Hepatocyte (in vitro differentiated cells): ENCODE data around the gene NAXD. TPM values are rescaled to one million over a fixed set of nuclear protein-coding genes. Genes with fewer than 3 reads are reported as not detected.
A peak's percentile ranks its signal among the peaks of the same experiment; 100 is the strongest.

Source experiments
- DNase-seq: peaks from one replicate; pipeline ENCODE4 v3.0.0-alpha.2; 2016; ENCODE audit warnings: low spot score
- H2AFZ ChIP-seq: fragments of 200-600 bp; sonication (generic); 2 replicates; pipeline ENCODE4 v1.6.0; 2016; ENCODE audit warnings: antibody characterized with exemption, mild to moderate bottlenecking
- H3K27ac ChIP-seq: fragments of 200-600 bp; sonication (generic); 2 replicates; pipeline ENCODE4 v1.5.1; 2016; ENCODE audit warnings: mild to moderate bottlenecking
- H3K27me3 ChIP-seq: fragments of 200-600 bp; sonication (generic); 2 replicates; pipeline ENCODE4 v1.6.1; 2016
- H3K36me3 ChIP-seq: fragments of 200-600 bp; sonication (generic); replicated peaks from 2 replicates; pipeline ENCODE4 v1.5.1; 2016; ENCODE audit warnings: low read depth; ENCODE audit not compliant: insufficient read depth
- H3K4me1 ChIP-seq: fragments of 200-600 bp; sonication (generic); 2 replicates; pipeline ENCODE4 v1.5.1; 2016; ENCODE audit warnings: mild to moderate bottlenecking, moderate library complexity; ENCODE audit not compliant: insufficient read depth
- H3K4me2 ChIP-seq: fragments of 200-600 bp; sonication (generic); 2 replicates; pipeline ENCODE4 v1.6.0; 2016
- H3K4me3 ChIP-seq: fragments of 200-600 bp; sonication (generic); 2 replicates; pipeline ENCODE4 v1.5.1; 2016; ENCODE audit warnings: mild to moderate bottlenecking
- H3K79me2 ChIP-seq: fragments of 200-600 bp; sonication (generic); 2 replicates; pipeline ENCODE4 v1.6.0; 2017; ENCODE audit warnings: mild to moderate bottlenecking
- H3K9me2 ChIP-seq: fragments of 200-600 bp; sonication (generic); replicated peaks from 2 replicates; pipeline ENCODE4 v1.6.0; 2017; ENCODE audit warnings: mild to moderate bottlenecking; ENCODE audit not compliant: insufficient read depth
- H3K9me3 ChIP-seq: fragments of 200-600 bp; sonication (generic); 2 replicates; pipeline ENCODE4 v1.5.1; 2016; ENCODE audit warnings: low read depth, mild to moderate bottlenecking
- H4K20me1 ChIP-seq: fragments of 200-600 bp; sonication (generic); 2 replicates; pipeline ENCODE4 v1.6.0; 2016; ENCODE audit warnings: mild to moderate bottlenecking; ENCODE audit not compliant: insufficient read depth, poor library complexity, severe bottlenecking
- EZH2 ChIP-seq: fragments of 200-600 bp; sonication (generic); IDR thresholded peaks from 2 replicates; pipeline ENCODE4 v1.6.1; 2016; ENCODE audit warnings: antibody characterized with exemption, mild to moderate bottlenecking, borderline replicate concordance
- EZH2phosphoT487 ChIP-seq: fragments of 200-600 bp; sonication (generic); IDR thresholded peaks from one replicate; pipeline ENCODE4 v1.6.1; 2018; ENCODE audit warnings: antibody characterized with exemption, mild to moderate bottlenecking, low read depth, moderate library complexity; ENCODE audit not compliant: unreplicated experiment, severe bottlenecking
- WGBS: methylation state at CpG from one replicate; pipeline ENCODE4 v1.1.6; 2016; ENCODE audit warnings: low lambda C conversion rate; ENCODE audit errors: missing lambda C conversion rate; 5-methylcytosine and 5-hydroxymethylcytosine counted together
- polyA plus RNA-seq: library from polyadenylated mRNA; unstranded; fragments of >200 nt; fragmentation: Nextera tagmentation; extraction: Ambion mirVana; gene quantifications from 2 replicates; pipeline ENCODE4 v1.2.1, GENCODE V29; 2016
- total RNA-seq: library from RNA; depleted of rRNA; stranded (reverse); fragments of >200 nt; gene quantifications from 2 replicates; pipeline ENCODE4 v1.2.3, GENCODE V29; 2014
- TF ChIP-seq, protein P1 (sequence below): fragments of 200-600 bp; sonication (generic); IDR thresholded peaks from 2 replicates; pipeline ENCODE4 v1.5.1; 2016; ENCODE audit warnings: antibody characterized with exemption, mild to moderate bottlenecking; ENCODE audit not compliant: poor library complexity

The NAXD gene
- total and polyA plus RNA-seq, 2 experiments from 2014 or later = 30.9 to 34.5 TPM

DNA sequence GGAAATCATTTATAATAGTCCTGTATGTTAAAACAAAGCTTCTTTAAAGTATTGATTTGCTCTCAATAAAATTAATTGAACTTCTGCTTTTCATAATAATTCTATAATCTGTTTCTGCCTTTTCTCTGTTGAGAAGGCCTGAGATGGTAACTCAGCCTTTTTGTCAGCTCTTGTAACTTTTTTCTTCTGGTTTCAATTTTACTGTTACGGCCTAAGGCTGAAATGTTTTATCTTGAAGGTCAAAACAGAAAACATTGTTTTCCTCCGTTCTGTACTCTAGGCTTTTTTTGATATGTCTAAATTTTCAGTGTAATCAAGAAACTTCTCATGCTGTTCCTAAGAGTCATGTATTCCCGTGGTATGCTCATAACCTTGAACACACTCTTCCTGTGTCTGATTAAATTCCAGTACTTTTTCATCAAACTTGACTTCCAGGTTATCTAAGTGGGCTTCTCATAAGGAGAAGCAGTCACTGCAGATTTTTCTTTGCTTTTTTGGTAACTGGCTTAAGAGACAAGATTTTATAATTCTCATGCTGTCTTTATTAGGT lies 7.6 kb upstream of the NAXD start:
- Histone ChIP-seq H3K9me2 (no peaks in the 10 kb centered on the region), H2AFZ (no peak overlapping the region), H3K79me2 (no peaks in the 10 kb centered on the region), H3K36me3 (no peaks in the 10 kb centered on the region), H3K27ac (no peak overlapping the region), H3K4me2 (no peak overlapping the region), H3K4me3 (no peak overlapping the region), H4K20me1 (no peaks in the 10 kb centered on the region), H3K9me3 (no peaks in the 10 kb centered on the region), H3K4me1 (no peaks in the 10 kb centered on the region), H3K27me3 (no peaks in the 10 kb centered on the region)
- DNase-seq = no peak
- WGBS = 81% methylated on average over 3 of the region's 3 CpGs
- no peak for TF ChIP-seq EZH2
- TF ChIP-seq EZH2phosphoT487 = no peak
- TF ChIP-seq, protein P1, sequence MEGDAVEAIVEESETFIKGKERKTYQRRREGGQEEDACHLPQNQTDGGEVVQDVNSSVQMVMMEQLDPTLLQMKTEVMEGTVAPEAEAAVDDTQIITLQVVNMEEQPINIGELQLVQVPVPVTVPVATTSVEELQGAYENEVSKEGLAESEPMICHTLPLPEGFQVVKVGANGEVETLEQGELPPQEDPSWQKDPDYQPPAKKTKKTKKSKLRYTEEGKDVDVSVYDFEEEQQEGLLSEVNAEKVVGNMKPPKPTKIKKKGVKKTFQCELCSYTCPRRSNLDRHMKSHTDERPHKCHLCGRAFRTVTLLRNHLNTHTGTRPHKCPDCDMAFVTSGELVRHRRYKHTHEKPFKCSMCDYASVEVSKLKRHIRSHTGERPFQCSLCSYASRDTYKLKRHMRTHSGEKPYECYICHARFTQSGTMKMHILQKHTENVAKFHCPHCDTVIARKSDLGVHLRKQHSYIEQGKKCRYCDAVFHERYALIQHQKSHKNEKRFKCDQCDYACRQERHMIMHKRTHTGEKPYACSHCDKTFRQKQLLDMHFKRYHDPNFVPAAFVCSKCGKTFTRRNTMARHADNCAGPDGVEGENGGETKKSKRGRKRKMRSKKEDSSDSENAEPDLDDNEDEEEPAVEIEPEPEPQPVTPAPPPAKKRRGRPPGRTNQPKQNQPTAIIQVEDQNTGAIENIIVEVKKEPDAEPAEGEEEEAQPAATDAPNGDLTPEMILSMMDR = no peak

DNA sequence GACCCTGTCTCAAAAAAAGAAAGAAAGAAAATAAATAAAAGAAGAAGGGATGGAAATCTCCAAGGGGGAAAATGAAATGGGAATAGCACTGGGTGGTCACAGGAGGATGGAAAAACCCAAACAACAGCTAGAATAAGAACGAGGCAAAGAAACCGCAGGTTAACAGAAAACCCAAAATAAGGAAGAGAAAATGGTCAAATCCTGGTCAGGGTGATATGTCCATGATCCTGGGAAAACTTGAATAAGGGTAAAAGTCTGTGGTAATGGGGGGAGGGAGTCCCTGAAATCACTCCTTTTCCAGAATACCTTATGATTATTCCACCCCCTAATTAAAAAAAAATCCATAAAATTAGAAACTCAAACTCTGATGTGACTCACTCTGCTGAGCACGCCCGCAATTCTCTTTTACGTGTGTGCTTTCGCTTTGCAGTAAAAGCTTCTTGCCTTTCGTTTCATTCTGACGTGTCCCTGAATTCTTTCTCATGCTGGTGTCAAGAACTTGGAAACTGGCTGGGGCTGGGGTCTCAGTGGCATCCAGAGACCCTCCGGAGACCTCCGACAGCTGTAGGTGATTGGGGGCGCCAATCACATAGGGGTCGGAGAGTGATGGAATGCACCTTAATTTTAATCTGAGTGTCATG lies 4.3 kb upstream of the NAXD start:
- no peak overlapping the region for H2AFZ ChIP-seq
- no peak overlapping the region for H3K27ac ChIP-seq
- no peak for DNase-seq
- TF ChIP-seq, protein P1 = no peak
- TF ChIP-seq EZH2phosphoT487 (no peak), EZH2 (no peak)
- no peak overlapping the region for H3K4me3 ChIP-seq
- H3K9me3 ChIP-seq = no peaks in the 10 kb centered on the region
- H3K79me2 ChIP-seq = peaks cover 3% of the 10 kb centered on the region
- no peaks in the 10 kb centered on the region for H4K20me1 ChIP-seq
- H3K9me2 ChIP-seq = no peaks in the 10 kb centered on the region
- no peaks in the 10 kb centered on the region for H3K27me3 ChIP-seq
- H3K4me2 ChIP-seq = no peak overlapping the region
- H3K36me3 ChIP-seq = no peaks in the 10 kb centered on the region
- H3K4me1 ChIP-seq = peaks cover 4% of the 10 kb centered on the region
- 86% methylated on average over 12 of the region's 12 CpGs for WGBS

DNA sequence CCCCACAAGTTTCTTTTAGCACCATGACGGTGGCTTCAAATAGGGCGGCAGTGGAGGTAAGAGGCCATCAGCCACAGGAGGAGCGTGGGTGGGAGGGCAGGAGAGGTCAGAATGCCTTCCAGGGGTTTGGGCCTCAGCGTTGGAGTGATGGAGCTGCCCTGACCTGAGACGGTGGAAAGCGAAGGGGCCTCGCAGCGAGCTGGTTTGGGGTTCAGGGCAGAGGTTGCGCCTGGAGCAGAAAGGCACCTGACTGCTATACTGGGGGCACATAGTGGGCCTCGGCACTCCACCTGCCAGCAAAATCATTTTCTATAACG lies 382 bp upstream of the NAXD start:
- peaks cover 26% of the 10 kb centered on the region for H4K20me1 ChIP-seq
- TF ChIP-seq, protein P1 = no peak
- TF ChIP-seq EZH2phosphoT487 (no peak), EZH2 (no peak)
- peak overlapping the region; percentile 96 for H3K4me2 ChIP-seq
- 90% methylated on average over 11 of the region's 11 CpGs for WGBS
- no peak for DNase-seq
- H3K27me3 ChIP-seq = no peaks in the 10 kb centered on the region
- no peaks in the 10 kb centered on the region for H3K36me3 ChIP-seq
- H3K9me3 ChIP-seq = no peaks in the 10 kb centered on the region
- peak overlapping the region; percentile 94 for H3K27ac ChIP-seq
- H3K9me2 ChIP-seq = no peaks in the 10 kb centered on the region
- peak overlapping the region; percentile 60 for H2AFZ ChIP-seq
- no peak overlapping the region for H3K4me3 ChIP-seq
- H3K4me1 ChIP-seq = peaks cover 29% of the 10 kb centered on the region
- H3K79me2 ChIP-seq = peaks cover 42% of the 10 kb centered on the region
